GM19023 (cell line): ENCODE measurements around the gene NHERF1.
A peak's percentile ranks its signal among the peaks of the same experiment; 100 is the strongest.

Experiments
- ATAC-seq: cut with Tn5 transposase; IDR thresholded peaks from one replicate; pipeline ENCODE4 v1.9.1; 2021; ENCODE audit warnings: mild to moderate bottlenecking, moderate library complexity; ENCODE audit not compliant: unreplicated experiment

The NHERF1 gene

DNA sequence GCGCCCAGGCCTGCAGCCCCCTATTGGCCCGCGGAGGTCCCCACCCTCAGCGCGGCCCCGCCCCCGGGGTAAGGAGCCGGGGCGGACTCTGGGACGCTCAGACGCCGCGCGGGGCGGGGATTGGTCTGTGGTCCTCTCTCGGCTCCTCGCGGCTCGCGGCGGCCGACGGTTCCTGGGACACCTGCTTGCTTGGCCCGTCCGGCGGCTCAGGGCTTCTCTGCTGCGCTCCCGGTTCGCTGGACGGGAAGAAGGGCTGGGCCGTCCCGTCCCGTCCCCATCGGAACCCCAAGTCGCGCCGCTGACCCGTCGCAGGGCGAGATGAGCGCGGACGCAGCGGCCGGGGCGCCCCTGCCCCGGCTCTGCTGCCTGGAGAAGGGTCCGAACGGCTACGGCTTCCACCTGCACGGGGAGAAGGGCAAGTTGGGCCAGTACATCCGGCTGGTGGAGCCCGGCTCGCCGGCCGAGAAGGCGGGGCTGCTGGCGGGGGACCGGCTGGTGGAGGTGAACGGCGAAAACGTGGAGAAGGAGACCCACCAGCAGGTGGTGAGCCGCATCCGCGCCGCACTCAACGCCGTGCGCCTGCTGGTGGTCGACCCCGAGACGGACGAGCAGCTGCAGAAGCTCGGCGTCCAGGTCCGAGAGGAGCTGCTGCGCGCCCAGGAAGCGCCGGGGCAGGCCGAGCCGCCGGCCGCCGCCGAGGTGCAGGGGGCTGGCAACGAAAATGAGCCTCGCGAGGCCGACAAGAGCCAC lies at the start of gene NHERF1:
Gene NHERF1, plus strand, starts transcription at position 100 of the 750 bp plus-strand sequence. Its CDS starts 219 bp downstream, at position 319.
- ATAC-seq: peak; percentile 87

DNA sequence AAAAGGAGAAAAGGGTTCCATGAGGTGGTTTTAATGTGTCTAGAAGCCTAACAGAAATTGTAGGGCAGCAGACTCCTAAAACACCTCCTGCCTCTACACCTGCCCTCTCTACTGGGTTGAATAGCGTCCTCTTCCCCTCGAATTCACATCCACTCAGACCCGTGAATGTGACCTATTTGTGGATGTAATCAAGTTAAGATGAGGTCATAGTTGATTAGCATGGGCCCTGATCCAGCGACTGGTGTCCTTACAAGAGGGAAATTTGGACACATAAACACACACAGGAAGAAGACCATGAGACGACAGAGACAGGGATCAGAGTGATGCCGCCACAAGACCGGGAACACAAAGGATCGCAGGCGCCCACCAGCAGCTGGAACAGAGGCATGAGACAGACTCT lies 49.2 kb upstream of the NHERF1 start:
- ATAC-seq: no peak

DNA sequence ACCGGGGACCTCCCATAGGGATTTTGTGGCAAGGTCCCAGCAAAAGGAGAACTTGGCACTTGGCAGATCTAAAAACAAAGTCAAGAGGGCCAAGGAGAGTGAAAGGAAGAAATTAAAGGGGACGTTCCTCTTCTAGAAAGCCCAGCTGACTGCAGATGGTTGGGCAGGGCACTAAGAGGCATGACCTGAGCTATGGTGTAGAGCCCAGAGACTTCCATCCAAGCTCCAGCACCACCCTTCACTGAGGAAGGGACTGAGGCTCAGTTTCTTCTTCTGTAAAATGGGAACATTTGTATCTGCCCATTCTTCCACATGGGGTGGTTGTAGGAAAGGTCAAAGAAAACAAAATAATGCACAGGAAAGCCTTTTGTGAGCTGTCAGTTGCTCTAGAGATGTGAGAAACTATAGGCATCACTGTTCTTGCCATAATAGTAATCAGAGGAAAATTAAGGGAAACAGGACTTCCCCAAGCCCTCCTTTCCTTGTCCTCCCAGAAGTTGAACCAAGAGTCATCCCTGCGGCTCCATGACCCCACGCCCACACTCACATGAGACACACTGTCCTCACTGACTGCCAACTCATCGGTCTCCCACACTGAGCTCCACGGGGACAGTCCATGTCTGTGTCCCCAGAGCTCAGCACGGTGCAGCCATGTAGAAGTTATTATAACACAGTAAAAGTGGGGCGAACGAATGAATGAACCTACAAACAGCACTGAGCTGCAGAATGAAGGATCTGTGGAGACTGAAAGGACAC lies 46.1 kb upstream of the NHERF1 start:
- no peak for ATAC-seq

DNA sequence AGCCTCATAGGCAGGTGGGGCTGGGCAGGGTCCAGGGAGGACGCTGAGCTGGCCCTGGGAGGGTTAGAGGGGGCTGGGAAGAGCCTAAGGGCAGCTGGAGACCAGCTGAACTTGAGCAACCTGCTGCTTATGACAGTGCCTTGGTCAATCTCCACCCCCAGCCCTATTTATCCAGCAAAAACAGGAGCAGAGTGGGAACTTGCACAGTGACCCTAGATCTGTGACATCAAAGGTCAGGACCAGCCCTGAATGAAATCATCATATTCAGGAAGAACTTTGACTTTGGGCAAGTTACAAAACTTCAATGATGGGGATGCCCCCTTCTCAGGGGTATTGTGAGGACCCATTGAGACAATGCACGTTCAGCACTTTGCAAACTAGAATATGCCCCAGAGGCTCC lies 45.1 kb upstream of the NHERF1 start:
- ATAC-seq: no peak

DNA sequence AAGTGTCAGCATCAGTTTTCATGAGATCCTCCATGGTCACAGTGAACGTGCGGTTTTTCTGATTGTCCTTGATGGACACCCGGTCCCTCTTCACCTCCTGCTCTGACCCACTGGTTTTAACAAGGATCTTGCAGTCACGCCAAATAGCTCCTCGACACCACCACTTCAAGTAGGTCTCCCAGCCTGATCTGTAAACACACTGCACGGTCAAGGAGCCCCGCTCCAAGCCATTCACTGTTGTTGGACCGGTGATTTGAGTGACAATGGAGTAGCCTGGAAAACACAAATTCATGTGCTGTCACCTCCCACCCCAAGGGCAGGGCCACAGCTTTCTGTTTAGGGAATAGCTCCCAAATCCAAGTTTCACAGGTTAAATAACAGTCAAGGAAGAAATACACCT lies 43.9 kb upstream of the NHERF1 start:
- ATAC-seq: no peak

DNA sequence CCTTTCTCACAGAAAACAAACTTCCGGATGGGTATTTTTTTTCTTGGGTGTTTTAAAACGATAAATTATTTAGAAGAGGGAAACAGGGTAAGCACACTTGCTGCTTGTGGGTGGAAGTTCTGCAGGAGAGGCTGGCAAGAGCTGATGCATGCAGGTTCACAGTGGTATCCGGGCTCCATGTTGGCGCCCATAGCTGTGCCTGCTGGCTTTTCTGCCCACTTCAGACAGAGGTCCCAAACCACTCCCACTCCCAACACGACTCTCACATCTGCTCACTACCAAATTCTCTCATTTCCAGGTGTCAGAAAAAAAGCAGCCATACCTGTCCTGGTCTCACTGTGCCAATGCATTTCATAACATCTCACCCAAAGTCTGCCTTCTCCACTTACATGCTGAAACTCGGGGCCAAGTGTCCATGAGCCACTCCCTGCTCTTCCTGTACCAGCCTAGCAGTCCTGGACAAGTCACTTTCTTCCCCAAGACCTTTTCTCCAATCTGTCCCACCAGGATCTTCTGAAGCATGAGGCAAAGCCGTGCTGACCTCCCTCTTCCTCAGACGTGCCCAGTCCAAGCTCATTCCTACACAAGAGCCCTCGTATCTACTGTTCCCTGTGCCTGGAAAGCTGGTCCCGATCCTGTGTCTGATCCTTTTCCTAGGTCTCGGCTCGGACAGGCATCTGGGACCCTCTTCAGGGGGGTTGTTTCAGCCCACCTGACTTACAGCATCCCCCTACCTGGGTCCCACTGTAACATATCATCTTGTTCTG lies 37.2 kb upstream of the NHERF1 start:
- ATAC-seq: no peak

DNA sequence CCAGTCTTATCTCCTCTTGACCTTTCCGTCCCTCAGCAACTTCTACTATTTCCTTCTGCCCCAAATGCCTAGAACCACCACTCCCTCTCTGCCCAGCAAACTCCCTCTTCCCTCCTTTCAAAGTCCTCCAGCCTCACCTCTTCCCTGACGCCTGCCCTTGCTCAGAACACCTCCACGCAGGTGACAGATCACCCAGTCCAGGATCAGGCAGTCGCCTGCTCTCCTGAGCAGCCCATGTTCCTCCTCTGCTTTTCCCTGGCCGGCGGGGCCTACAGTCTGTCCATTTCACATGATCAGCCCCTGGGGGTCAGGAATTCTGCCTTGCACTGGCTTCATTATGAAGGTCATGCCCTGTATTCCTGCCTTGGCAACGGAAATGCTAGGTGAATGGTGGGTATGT lies 36.1 kb upstream of the NHERF1 start:
- no peak for ATAC-seq

DNA sequence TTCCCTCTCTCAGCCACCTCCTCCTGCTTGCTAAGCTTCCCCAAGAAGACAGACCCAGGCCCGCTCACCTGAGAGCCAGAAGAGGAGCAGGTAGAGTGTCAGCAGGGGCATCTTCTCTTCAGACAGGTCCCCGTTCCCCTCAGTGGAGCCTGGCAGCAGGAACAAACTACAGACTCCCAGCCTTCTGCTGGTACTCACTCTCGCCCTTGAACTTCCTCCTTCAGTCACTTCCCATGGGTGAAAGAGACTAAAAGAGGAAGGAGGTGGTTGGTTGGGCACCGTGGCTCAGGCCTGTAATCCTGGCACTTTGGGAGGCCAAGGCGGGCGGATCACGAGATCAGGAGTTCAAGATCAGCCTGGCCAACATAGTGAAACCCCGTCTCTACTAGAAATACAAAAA lies 35.7 kb upstream of the NHERF1 start, which contains the start of gene CD300LF:
Gene CD300LF, minus strand, starts transcription at position 168 of the 400 bp plus-strand sequence. Its CDS starts 57 bp downstream, at position 111.
- ATAC-seq: no peak

DNA sequence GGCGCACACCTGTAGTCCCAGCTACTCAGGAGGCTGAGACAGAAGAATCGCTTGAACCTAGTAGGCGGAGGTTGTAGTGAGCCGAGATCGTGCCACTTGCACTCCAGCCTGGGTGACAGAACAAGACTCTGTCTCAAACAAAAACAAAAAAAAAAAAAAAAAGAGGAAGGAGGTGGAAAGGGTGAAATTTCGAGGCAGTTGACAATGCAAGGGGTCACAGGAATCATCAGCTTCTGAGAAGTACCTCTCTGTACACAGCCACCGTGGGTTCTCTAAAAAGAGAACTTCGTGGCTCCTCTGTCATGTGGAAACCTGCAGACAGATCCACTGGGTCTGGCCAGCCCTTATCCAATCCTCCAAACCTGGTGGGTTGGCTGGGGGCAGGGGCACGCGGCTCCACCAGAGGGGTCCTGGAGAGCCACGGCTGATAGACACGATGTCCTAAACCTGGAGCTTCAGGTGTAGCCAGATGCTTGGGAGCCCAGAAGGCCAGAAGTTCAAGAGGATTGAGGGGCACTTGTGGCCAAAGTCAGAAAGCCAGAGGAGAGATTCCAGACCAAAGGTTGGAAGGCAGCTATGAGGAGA lies 35.2 kb upstream of the NHERF1 start:
- ATAC-seq: no peak

DNA sequence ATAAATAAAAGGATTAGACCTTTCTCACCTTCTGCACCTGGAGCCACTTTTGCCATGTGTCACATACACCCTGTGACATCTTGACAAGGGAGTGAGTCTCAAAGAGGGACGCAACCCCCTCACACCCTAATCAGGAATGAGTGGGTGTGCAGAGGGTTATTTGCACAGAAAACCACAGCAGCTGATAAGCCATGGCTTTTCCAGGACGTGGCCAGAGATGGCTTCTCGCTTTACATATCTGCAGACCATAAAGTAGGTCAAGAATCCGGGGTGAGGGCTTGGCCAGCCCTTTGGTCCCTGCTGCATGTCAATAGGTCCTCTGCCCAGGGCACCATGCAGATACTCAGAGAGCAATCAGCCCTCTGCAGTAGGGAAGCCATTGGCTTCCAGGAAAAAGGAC lies 33.3 kb upstream of the NHERF1 start:
- no peak for ATAC-seq

DNA sequence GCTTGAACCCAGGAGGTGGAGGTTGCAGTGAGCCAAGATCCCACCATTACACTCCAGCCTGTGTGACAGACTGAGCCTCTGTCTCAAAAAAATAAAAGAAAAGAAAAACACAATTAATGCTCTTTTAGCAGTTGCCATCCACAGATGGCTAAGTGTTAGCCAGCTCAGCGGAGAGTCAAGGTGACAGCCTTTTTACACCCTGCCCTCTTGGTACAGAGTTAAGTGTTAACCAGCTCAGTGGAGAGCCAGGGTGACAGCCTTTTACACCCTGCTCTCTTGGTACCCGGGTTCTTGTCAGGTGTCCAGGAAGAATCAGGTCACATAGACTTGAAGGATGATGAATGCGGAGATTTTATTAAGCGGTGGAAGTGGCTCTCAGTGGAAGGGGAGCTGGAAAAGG lies 27.9 kb upstream of the NHERF1 start:
- ATAC-seq: no peak

DNA sequence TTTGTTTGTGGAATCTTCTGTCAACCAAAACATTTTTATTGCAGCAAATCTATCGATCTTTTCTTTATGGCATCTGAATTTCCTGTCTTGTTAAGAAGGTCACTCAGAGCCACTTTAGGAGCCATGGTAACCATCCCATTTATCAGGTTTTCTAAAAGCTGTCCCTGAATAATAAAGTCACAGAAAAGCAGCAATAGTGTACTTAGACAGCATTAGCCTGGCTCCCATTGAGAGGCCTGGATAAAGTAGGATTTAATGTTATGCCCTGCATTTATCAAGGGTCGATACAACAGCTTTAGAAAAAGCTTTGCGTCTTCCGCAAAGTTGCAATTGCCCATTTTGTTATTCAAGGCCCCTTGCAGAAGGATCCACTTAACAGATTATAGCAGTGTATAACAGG lies 25.6 kb upstream of the NHERF1 start:
- ATAC-seq: no peak

DNA sequence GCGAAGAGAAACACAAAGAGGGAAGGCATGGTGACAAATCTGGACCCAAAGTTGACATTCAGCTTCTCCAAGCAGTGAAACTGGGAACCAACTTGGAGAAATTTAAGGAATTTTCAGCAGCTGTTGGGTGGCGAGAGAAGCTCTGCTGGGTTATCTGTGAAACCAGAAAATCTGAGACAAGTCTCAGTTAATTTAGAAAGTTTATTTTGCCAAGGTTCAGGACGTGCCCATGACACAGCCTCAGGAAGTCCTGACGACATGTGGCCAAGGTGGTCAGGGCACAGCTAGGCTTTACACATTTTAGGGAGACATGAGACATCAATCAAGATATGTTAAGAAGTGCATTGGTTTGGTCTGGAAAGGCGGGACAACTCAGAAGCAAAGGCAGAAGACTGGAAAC lies 24.5 kb upstream of the NHERF1 start:
- no peak for ATAC-seq

DNA sequence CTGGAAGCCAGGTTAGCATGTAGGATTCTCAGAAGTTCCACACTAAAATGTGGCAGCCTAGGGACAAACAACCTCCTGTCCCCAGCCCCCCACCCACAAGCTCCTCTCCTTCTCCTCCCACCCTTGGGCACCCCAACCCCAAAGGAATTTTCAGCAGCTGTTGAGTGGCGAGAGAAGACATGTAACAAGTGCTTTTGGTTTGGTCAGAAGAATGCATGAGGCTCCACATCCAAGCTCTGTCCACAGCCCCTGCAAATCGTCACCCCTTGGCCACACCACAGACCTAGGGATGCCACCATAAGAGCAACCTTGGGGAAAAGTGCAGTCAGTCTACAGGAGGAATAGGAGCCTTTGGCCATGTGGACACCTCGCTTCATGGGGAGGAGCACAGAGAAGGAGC lies 23.3 kb upstream of the NHERF1 start:
- no peak for ATAC-seq

DNA sequence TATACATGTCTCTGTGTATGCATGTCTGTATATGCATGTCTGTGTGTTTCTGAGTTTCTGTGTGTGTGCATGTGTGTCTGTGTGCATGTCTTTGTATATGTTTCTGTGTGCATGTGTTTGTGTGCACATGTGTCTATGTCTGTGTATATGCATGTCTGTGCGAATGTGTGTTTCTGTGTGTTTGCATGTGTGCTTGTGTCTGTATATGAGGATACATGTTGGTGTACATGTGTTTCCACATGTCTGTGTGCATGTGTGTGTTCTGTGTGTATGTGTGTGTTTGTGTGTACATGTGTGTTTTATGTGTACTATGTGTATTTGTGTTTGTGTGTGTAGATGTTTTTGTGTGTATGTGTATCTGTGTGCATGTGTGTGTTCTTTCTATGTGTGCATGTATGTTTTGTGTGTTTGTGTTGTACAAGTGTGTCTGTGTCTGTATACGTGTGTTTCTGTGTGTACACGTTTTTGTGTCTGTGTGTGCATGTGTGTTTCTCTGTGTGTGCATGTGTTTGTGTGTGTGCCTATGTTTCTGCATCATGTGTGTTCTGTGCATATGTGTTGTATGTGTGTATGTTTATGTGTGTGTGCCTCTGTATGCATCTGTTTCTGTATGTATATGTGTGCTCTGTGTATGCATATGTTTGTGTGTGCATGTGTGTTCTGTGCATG lies 20.3 kb upstream of the NHERF1 start:
- no peak for ATAC-seq

DNA sequence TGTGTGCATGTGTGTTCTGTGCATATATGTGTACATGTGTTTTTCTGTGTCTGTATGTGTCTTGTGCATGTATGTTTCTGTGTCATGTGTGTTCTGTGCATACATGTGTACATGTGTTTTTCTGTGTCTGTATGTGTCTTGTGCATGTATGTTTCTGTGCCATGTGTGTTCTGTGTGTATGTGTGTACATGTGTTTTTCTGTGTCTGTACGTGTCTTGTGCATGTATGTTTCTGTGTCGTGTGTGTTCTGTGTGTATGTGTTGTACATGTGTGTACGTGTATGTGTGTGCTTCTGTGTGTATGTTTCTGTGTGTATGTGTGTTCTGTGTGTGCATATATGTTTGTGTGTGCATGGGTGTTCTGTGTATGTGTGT lies 19.7 kb upstream of the NHERF1 start:
- no peak for ATAC-seq

DNA sequence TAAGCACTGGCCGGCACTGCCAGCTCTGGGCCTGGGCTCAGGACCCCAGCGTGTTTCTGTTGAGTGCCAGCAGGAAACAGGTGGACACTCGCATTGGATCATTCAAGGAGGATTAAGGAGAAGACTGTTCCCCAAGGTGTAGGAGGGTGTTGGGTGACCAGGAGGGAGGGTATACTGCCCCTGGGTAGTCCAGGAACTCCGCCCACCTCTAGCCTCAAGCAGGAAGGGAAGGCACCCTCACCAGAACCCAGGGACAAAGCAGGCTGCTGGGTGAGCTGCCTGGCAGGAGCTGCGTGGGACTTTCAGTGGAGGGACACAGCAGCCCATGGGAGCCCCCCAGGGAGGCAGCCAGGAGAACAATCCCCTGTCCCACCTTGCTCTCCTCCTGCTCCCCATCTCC lies 19.1 kb upstream of the NHERF1 start:
- ATAC-seq: no peak

DNA sequence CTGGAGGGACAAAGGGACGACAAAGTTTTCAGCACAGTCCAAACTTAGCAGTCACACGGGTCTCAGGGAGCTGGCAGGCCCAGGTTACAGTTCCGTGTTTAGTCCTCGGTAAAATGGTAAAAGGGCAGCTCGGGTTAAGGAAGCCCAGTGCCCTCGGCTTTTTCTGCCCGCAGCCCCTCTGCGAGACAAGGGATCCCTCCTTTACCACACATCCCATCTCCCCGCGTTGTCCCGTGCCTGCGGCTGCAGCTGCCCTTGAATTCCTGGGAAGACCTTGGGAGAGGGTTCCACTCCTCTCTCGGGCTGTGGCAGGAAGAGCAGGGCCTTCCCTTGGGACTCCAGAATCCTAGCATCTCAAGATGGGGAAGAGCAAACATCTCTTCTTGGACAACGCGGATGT lies 18.6 kb upstream of the NHERF1 start:
- ATAC-seq: no peak

DNA sequence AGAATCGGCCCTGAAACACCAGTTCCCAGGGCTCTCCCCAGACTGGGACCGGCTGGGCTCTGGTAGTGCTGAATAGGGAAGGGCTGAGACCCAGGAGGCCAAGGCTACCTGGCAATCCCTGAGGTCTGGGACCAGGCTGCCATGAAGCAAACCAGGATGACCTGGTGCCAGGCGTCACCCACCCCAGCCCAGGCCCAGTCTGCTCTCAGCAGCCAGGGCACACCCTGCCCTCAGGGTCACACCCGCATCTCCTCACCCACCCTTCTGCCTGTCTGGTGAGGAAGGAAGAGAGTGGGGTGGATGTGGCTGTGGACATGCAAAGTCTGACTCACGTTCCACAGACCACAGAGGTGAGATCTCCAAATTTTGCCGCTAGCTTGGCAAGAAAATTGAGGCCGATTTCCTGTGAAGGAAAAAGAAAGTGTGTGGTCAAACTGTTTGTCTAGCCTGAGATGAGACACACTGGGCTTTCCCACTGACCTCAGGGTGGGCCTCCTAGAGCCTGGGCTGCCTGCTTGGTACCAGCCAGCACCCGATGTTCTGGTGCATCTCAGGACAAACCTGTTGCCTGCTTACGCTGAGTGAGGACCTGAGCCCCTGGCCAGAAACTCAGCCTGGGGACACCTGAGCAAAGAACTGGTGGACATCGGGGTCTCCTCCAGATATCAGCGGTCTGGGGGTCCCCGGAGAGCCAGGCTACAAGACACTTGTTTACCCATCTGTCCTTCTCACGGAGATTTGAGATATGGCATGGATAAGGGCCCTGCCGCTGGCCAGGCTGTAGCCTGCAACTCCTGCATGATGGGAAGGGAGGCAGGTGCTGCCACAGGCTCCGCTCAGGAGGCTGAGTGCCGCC lies 17.7 kb upstream of the NHERF1 start:
- no peak for ATAC-seq

DNA sequence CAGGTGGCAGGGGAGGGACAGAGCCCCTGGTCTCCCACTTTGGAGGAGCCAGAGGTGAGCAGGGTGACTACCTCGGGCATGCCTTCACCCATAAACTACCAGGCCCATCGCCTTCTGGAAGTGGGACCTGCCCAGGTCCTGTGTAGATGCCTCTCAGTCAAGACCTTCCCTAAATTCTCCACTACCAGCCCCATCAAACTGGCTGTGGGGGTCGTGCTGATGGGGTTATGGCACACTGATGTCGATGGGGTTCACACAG lies 17.2 kb upstream of the NHERF1 start:
- no peak for ATAC-seq
